Endothelial cell (in vitro differentiated cells): ENCODE results near the gene GPR62. TPM values are rescaled to one million over a fixed set of nuclear protein-coding genes. Genes with fewer than 3 reads are reported as not detected.

Experiments
- DNase-seq: peaks from one replicate; pipeline ENCODE4 v3.0.0; 2021; ENCODE audit warnings: low spot score
- H3K27ac Mint-ChIP-seq: one replicate; pipeline ENCODE4 v1.8.0; 2021; ENCODE audit warnings: mixed read lengths, inconsistent platforms; ENCODE audit not compliant: unreplicated experiment
- H3K27me3 Mint-ChIP-seq: one replicate; pipeline ENCODE4 v1.8.0; 2021; ENCODE audit warnings: mild to moderate bottlenecking, moderate library complexity, mixed read lengths, inconsistent platforms; ENCODE audit not compliant: unreplicated experiment
- H3K36me3 Mint-ChIP-seq: one replicate; pipeline ENCODE4 v1.8.0; 2021; ENCODE audit warnings: mild to moderate bottlenecking, low read depth, mixed read lengths, inconsistent platforms; ENCODE audit not compliant: unreplicated experiment
- H3K4me1 Mint-ChIP-seq: one replicate; pipeline ENCODE4 v1.8.0; 2021; ENCODE audit warnings: mild to moderate bottlenecking, mixed read lengths, inconsistent platforms; ENCODE audit not compliant: unreplicated experiment
- H3K4me3 Mint-ChIP-seq: one replicate; pipeline ENCODE4 v1.8.0; 2021; ENCODE audit warnings: mild to moderate bottlenecking, mixed read lengths, inconsistent platforms; ENCODE audit not compliant: unreplicated experiment
- H3K9me3 Mint-ChIP-seq: one replicate; pipeline ENCODE4 v1.8.0; 2021; ENCODE audit warnings: mixed read lengths, inconsistent platforms; ENCODE audit not compliant: unreplicated experiment
- CTCF ChIP-seq: fragments of 200-600 bp; sonication (generic); IDR thresholded peaks from one replicate; pipeline ENCODE4 v1.5.0; 2021; ENCODE audit warnings: antibody characterized with exemption; ENCODE audit not compliant: unreplicated experiment
- total RNA-seq: library from RNA; stranded (reverse); fragmentation: NEBNext Ultra II Directional; extraction: Animal tissue kit (Norgen Biotek cat#: 25700); gene quantifications from one replicate; pipeline ENCODE4 v1.2.1, GENCODE V29; 2021; ENCODE audit not compliant: unreplicated experiment

Gene GPR62
- total RNA-seq, 1 donor from 2014 or later, result not detected

GRCh38 chr3:51931756-51932155, 23.4 kb upstream of the GPR62 start:
- H3K36me3 Mint-ChIP-seq, result peaks cover 31% of the 10 kb centered on the region
- no peaks in the 10 kb centered on the region for H3K9me3 Mint-ChIP-seq
- H3K4me1 Mint-ChIP-seq, result no peaks in the 10 kb centered on the region
- no peak overlapping the region for H3K4me3 Mint-ChIP-seq
- H3K27me3 Mint-ChIP-seq, result peaks cover 4% of the 10 kb centered on the region
- H3K27ac Mint-ChIP-seq, result no peak overlapping the region
- no peak for TF ChIP-seq CTCF
- no peak for DNase-seq

- Mint-ChIP-seq H3K27me3 (peaks cover 4% of the 10 kb centered on the region), H3K4me3 (no peak overlapping the region), H3K4me1 (no peaks in the 10 kb centered on the region), H3K9me3 (no peaks in the 10 kb centered on the region), H3K27ac (no peak overlapping the region), H3K36me3 (peaks cover 40% of the 10 kb centered on the region)
- DNase-seq, result no peak
- no peak for TF ChIP-seq CTCF
These were observed 22.5 kb upstream of the GPR62 start for GRCh38 chr3:51932471-51933370.

GRCh38 chr3:51933471-51934138, 21.6 kb upstream of the GPR62 start:
- Mint-ChIP-seq H3K4me1 (peaks cover 3% of the 10 kb centered on the region), H3K4me3 (no peak overlapping the region), H3K9me3 (no peaks in the 10 kb centered on the region), H3K27ac (no peak overlapping the region), H3K27me3 (peaks cover 4% of the 10 kb centered on the region), H3K36me3 (peaks cover 46% of the 10 kb centered on the region)
- DNase-seq, result no peak
- no peak for TF ChIP-seq CTCF

- no peak overlapping the region for H3K4me3 Mint-ChIP-seq
- TF ChIP-seq CTCF, result no peak
These were observed 20.9 kb upstream of the GPR62 start for GRCh38 chr3:51934139-51934850.

More at GRCh38 chr3:51934139-51934850, 20.9 kb upstream of the GPR62 start:
- DNase-seq, result no peak
- peaks cover 6% of the 10 kb centered on the region for H3K4me1 Mint-ChIP-seq
- H3K36me3 Mint-ChIP-seq, result peaks cover 49% of the 10 kb centered on the region
- H3K9me3 Mint-ChIP-seq, result no peaks in the 10 kb centered on the region
- H3K27ac Mint-ChIP-seq, result no peak overlapping the region
- peaks cover 4% of the 10 kb centered on the region for H3K27me3 Mint-ChIP-seq
